Amygdala (tissue), 56 donors: ENCODE measurements around the gene FOXP2.
"Not testable (repeated sequence)": the region's sequence is repeated elsewhere in the genome, so short reads cannot be mapped to it uniquely, and the experiment has no call there.

Experiments used
- DNase-seq, 56 donors: peaks; one replicate each; lab custom pipeline; 2025; lab: John Stamatoyannopoulos, UW

The FOXP2 gene

GRCh38 chr7:114414156-114415063 is at the start of gene FOXP2:
Gene FOXP2 (plus strand): TSS chr7:114414815. CDS start chr7:114426512, 11,697 bp downstream.
- no peak for DNase-seq

- no peak for DNase-seq
These were observed 48.8 kb upstream of the FOXP2 start for GRCh38 chr7:114365791-114366190.

- DNase-seq = no peak
These were observed 46.1 kb upstream of the FOXP2 start for GRCh38 chr7:114368492-114368891.

- no peak for DNase-seq
These were observed 45.3 kb upstream of the FOXP2 start for GRCh38 chr7:114369294-114369693.

GRCh38 chr7:114372619-114373018 is 42.0 kb upstream of the FOXP2 start:
- DNase-seq = no peak

- no peak for DNase-seq
These were observed 38.7 kb upstream of the FOXP2 start for GRCh38 chr7:114375907-114376306.

GRCh38 chr7:114383946-114384345 is 30.7 kb upstream of the FOXP2 start:
- not testable (repeated sequence) for DNase-seq

- DNase-seq = not testable (repeated sequence)
These were observed 30.3 kb upstream of the FOXP2 start for GRCh38 chr7:114384346-114384745.

- no peak for DNase-seq
These were observed 26.6 kb upstream of the FOXP2 start for GRCh38 chr7:114388021-114388420.

GRCh38 chr7:114392686-114393085 is 21.9 kb upstream of the FOXP2 start:
- no peak for DNase-seq

- DNase-seq = no peak
These were observed 11.6 kb upstream of the FOXP2 start for GRCh38 chr7:114402876-114403635.

- DNase-seq = no peak
These were observed 9.2 kb upstream of the FOXP2 start for GRCh38 chr7:114405427-114405826.

- no peak for DNase-seq
These were observed 4.9 kb upstream of the FOXP2 start for GRCh38 chr7:114409750-114410149.

- no peak for DNase-seq
These were observed 2.1 kb upstream of the FOXP2 start for GRCh38 chr7:114412548-114412947.

- no peak for DNase-seq
These were observed 857 bp upstream of the FOXP2 start for GRCh38 chr7:114413761-114414155.

GRCh38 chr7:114415064-114415989 is 712 bp downstream of the FOXP2 start:
- no peak for DNase-seq

GRCh38 chr7:114416129-114416990 is 1.7 kb downstream of the FOXP2 start:
- DNase-seq = no peak

GRCh38 chr7:114417290-114417689 is 2.7 kb downstream of the FOXP2 start:
- DNase-seq = no peak

- no peak for DNase-seq
These were observed 3.5 kb downstream of the FOXP2 start for GRCh38 chr7:114418117-114418516.
